Measurements from ENCODE around the gene FLT4. TPM values are rescaled to one million over a fixed set of nuclear protein-coding genes. Genes with fewer than 3 reads are reported as not detected.
"Not testable (repeated sequence)": the region's sequence is repeated elsewhere in the genome, so short reads cannot be mapped to it uniquely, and the experiment has no call there.

Gene FLT4
- total RNA-seq, 1 donor from 2014 or later = 3.4 TPM

- H3K4me3 Mint-ChIP-seq = no peak overlapping the region
- peaks cover 40% of the 10 kb centered on the region for H3K27me3 Mint-ChIP-seq
- H3K9me3 Mint-ChIP-seq = no peaks in the 10 kb centered on the region
- no peak for DNase-seq (ENCODE audit: extremely low spot score, unreplicated experiment)
- H3K27ac Mint-ChIP-seq = no peak overlapping the region
- H3K36me3 Mint-ChIP-seq = no peaks in the 10 kb centered on the region
- H3K4me1 Mint-ChIP-seq (ENCODE audit: unreplicated experiment) = peaks cover 3% of the 10 kb centered on the region
- TF ChIP-seq CTCF (conservative IDR thresholded peaks at IDR 0.05) = no peak
These were observed 16.4 kb upstream of the FLT4 start for GRCh38 chr5:180665682-180666404.

GRCh38 chr5:180658774-180659564 lies 9.6 kb upstream of the FLT4 start:
- no peaks in the 10 kb centered on the region for H3K9me3 Mint-ChIP-seq
- no peaks in the 10 kb centered on the region for H3K36me3 Mint-ChIP-seq
- TF ChIP-seq CTCF (conservative IDR thresholded peaks at IDR 0.05) = no peak
- H3K27ac Mint-ChIP-seq = no peak overlapping the region
- peaks cover 59% of the 10 kb centered on the region for H3K27me3 Mint-ChIP-seq
- no peak for DNase-seq (ENCODE audit: extremely low spot score, unreplicated experiment)
- no peak overlapping the region for H3K4me3 Mint-ChIP-seq
- H3K4me1 Mint-ChIP-seq (ENCODE audit: unreplicated experiment) = no peaks in the 10 kb centered on the region

- H3K27me3 Mint-ChIP-seq = peaks cover 70% of the 10 kb centered on the region
- not testable (repeated sequence) for H3K27ac Mint-ChIP-seq; H3K36me3 Mint-ChIP-seq; H3K9me3 Mint-ChIP-seq; H3K4me1 Mint-ChIP-seq (ENCODE audit: unreplicated experiment); DNase-seq (ENCODE audit: extremely low spot score, unreplicated experiment); H3K4me3 Mint-ChIP-seq
These were observed 5.8 kb upstream of the FLT4 start for GRCh38 chr5:180655243-180655642.

GRCh38 chr5:180652771-180653170 lies 3.4 kb upstream of the FLT4 start:
- peak overlapping the region; percentile 21 for H3K4me3 Mint-ChIP-seq
- peaks cover 69% of the 10 kb centered on the region for H3K27me3 Mint-ChIP-seq
- no peak overlapping the region for H3K27ac Mint-ChIP-seq
- peaks cover 12% of the 10 kb centered on the region for H3K4me1 Mint-ChIP-seq (ENCODE audit: unreplicated experiment)
- no peaks in the 10 kb centered on the region for H3K36me3 Mint-ChIP-seq
- DNase-seq (ENCODE audit: extremely low spot score, unreplicated experiment) = no peak
- no peaks in the 10 kb centered on the region for H3K9me3 Mint-ChIP-seq
- no peak for TF ChIP-seq CTCF (conservative IDR thresholded peaks at IDR 0.05)

- Mint-ChIP-seq H3K27me3 (peaks cover 73% of the 10 kb centered on the region), H3K4me3 (peak overlapping the region; percentile 21), H3K9me3 (no peaks in the 10 kb centered on the region), H3K27ac (no peak overlapping the region), H3K4me1 (ENCODE audit: unreplicated experiment) (peaks cover 12% of the 10 kb centered on the region), H3K36me3 (no peaks in the 10 kb centered on the region)
- TF ChIP-seq CTCF (conservative IDR thresholded peaks at IDR 0.05) = no peak
- no peak for DNase-seq (ENCODE audit: extremely low spot score, unreplicated experiment)
These were observed 2.9 kb upstream of the FLT4 start for GRCh38 chr5:180652346-180652745.

- Mint-ChIP-seq H3K9me3 (no peaks in the 10 kb centered on the region), H3K27me3 (peaks cover 80% of the 10 kb centered on the region), H3K36me3 (no peaks in the 10 kb centered on the region), H3K4me1 (ENCODE audit: unreplicated experiment) (peaks cover 12% of the 10 kb centered on the region), H3K27ac (no peak overlapping the region), H3K4me3 (peak overlapping the region; percentile 75)
- peak; percentile 56 for TF ChIP-seq CTCF (conservative IDR thresholded peaks at IDR 0.05)
- peak; percentile 74 for DNase-seq (ENCODE audit: extremely low spot score, unreplicated experiment)
These were observed 623 bp downstream of the FLT4 start for GRCh38 chr5:180648658-180649296.
